SK-N-SH (cell line): ENCODE measurements around the gene PPM1B.

Experiments used
- CTCF ChIP-seq: fragments of 200-600 bp; sonication (generic); IDR thresholded peaks from 2 replicates; pipeline ENCODE4 v1.6.1; 2017; ENCODE audit warnings: antibody characterized with exemption, mild to moderate bottlenecking, moderate library complexity
- EP300 ChIP-seq, 2 experiments: IDR thresholded peaks; 2 replicates each; pipeline versions ENCODE4 v1.4.0 to v1.6.1; 2012; ENCODE audit warnings: borderline replicate concordance in 1 of 2, low read depth in 1 of 2, low read length in 1 of 2
- IRF3 ChIP-seq: fragments of 150-350 bp; IDR thresholded peaks from 2 replicates; pipeline ENCODE4 v1.6.1; 2016; ENCODE audit warnings: mild to moderate bottlenecking, low read depth, low read length
- POLR2AphosphoS5 ChIP-seq: IDR thresholded peaks from 2 replicates; pipeline ENCODE4 v1.6.1; 2012; ENCODE audit warnings: low read depth, low read length
- SIN3A ChIP-seq: IDR thresholded peaks from 2 replicates; pipeline ENCODE4 v1.6.1; 2012; ENCODE audit warnings: low read depth, mild to moderate bottlenecking, low read length, moderate library complexity, borderline replicate concordance
- YY1 ChIP-seq: IDR thresholded peaks from 2 replicates; pipeline ENCODE4 v1.4.0; 2012; ENCODE audit warnings: low read depth, mild to moderate bottlenecking
- TF ChIP-seq, protein P1 (sequence below): IDR thresholded peaks from 2 replicates; pipeline ENCODE4 v1.6.1; 2012; ENCODE audit warnings: mild to moderate bottlenecking, low read depth, low read length, moderate library complexity

- TF ChIP-seq SIN3A (peak; percentile 58; the same call in 1 of the 2 replicates), CTCF (no peak), POLR2AphosphoS5 (peak; percentile 53; the same call in 1 of the 2 replicates), YY1 (no peak; the same call in 1 of the 2 replicates), EP300 (IDR thresholded peaks at IDR 0.05; ENCODE audit: borderline replicate concordance in 1 of 2, low read depth in 1 of 2, low read length in 1 of 2) (no peak; a peak in 1 of 4 replicates), IRF3 (peak; percentile 92)
- TF ChIP-seq, protein P1, sequence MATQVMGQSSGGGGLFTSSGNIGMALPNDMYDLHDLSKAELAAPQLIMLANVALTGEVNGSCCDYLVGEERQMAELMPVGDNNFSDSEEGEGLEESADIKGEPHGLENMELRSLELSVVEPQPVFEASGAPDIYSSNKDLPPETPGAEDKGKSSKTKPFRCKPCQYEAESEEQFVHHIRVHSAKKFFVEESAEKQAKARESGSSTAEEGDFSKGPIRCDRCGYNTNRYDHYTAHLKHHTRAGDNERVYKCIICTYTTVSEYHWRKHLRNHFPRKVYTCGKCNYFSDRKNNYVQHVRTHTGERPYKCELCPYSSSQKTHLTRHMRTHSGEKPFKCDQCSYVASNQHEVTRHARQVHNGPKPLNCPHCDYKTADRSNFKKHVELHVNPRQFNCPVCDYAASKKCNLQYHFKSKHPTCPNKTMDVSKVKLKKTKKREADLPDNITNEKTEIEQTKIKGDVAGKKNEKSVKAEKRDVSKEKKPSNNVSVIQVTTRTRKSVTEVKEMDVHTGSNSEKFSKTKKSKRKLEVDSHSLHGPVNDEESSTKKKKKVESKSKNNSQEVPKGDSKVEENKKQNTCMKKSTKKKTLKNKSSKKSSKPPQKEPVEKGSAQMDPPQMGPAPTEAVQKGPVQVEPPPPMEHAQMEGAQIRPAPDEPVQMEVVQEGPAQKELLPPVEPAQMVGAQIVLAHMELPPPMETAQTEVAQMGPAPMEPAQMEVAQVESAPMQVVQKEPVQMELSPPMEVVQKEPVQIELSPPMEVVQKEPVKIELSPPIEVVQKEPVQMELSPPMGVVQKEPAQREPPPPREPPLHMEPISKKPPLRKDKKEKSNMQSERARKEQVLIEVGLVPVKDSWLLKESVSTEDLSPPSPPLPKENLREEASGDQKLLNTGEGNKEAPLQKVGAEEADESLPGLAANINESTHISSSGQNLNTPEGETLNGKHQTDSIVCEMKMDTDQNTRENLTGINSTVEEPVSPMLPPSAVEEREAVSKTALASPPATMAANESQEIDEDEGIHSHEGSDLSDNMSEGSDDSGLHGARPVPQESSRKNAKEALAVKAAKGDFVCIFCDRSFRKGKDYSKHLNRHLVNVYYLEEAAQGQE = no peak
Observed at GRCh38 chr2:44167908-44168680, 581 bp upstream of the PPM1B start.
